Panc1 (cell line): ENCODE data around the gene OTOP2.

Experiments used
- POLR2AphosphoS5 ChIP-seq: IDR thresholded peaks from 2 replicates; pipeline ENCODE4 v1.6.1; 2012; ENCODE audit warnings: mild to moderate bottlenecking, low read depth, low read length, moderate library complexity
- TF ChIP-seq, protein P1 (sequence below): fragments of 450-650 bp; IDR thresholded peaks from 2 replicates; pipeline ENCODE4 v1.5.1; 2017; ENCODE audit warnings: mild to moderate bottlenecking

DNA sequence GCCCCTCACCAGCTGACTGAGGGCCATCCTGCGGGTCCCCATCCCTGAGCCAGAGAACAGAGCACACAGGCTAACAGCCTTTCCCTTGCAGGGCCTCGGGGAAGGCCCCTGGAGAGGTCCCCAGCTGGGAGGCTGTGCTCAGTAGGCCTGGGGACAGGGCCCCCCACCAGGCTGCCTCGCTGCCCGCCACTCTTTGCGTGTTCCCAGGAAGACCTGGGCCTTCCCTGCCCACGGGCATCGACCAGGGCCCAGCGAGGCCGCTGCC is 47.7 kb downstream of the OTOP2 start:
- TF ChIP-seq, protein P1, sequence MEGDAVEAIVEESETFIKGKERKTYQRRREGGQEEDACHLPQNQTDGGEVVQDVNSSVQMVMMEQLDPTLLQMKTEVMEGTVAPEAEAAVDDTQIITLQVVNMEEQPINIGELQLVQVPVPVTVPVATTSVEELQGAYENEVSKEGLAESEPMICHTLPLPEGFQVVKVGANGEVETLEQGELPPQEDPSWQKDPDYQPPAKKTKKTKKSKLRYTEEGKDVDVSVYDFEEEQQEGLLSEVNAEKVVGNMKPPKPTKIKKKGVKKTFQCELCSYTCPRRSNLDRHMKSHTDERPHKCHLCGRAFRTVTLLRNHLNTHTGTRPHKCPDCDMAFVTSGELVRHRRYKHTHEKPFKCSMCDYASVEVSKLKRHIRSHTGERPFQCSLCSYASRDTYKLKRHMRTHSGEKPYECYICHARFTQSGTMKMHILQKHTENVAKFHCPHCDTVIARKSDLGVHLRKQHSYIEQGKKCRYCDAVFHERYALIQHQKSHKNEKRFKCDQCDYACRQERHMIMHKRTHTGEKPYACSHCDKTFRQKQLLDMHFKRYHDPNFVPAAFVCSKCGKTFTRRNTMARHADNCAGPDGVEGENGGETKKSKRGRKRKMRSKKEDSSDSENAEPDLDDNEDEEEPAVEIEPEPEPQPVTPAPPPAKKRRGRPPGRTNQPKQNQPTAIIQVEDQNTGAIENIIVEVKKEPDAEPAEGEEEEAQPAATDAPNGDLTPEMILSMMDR: no peak
- TF ChIP-seq POLR2AphosphoS5: no peak
